Liver (tissue), 9 donors: ENCODE data around the gene DNAJC25. TPM values are rescaled to one million over a fixed set of nuclear protein-coding genes. Genes with fewer than 3 reads are reported as not detected.
A peak's percentile ranks its signal among the peaks of the same experiment; 100 is the strongest.

ENCODE experiments used
- DNase-seq: peaks from one replicate; pipeline ENCODE4 v3.0.0-alpha.2; 2017; ENCODE audit warnings: low spot score
- H3K27ac ChIP-seq, 2 donors: one replicate each; pipeline ENCODE4 v1.7.0; 2013; ENCODE audit warnings: inconsistent platforms in 2 of 2, low read length in 2 of 2, control low read depth in 1 of 2, low read depth in 1 of 2, mild to moderate bottlenecking in 1 of 2
- H3K27me3 ChIP-seq, 4 donors: one replicate each; pipeline versions ENCODE4 v1.6.1 to v1.7.0; 2013; ENCODE audit warnings: low read length in 3 of 4, inconsistent platforms in 1 of 4, mild to moderate bottlenecking in 1 of 4, moderate library complexity in 1 of 4; ENCODE audit not compliant: control insufficient read depth in 4 of 4, insufficient read depth in 4 of 4
- H3K36me3 ChIP-seq, 4 donors: one replicate each; pipeline versions ENCODE4 v1.6.1 to v1.7.0; 2013; ENCODE audit warnings: low read length in 3 of 4, mild to moderate bottlenecking in 3 of 4, low read depth in 1 of 4, moderate library complexity in 1 of 4; ENCODE audit not compliant: control insufficient read depth in 4 of 4, insufficient read depth in 3 of 4
- H3K4me1 ChIP-seq, 4 donors: one replicate each; pipeline versions ENCODE4 v1.6.1 to v1.7.0; 2013; ENCODE audit warnings: low read length in 3 of 4, mild to moderate bottlenecking in 3 of 4, moderate library complexity in 1 of 4; ENCODE audit not compliant: control insufficient read depth in 4 of 4, insufficient read depth in 4 of 4
- H3K4me3 ChIP-seq, 3 donors: one replicate each; pipeline versions ENCODE4 v1.6.1 to v1.7.0; 2013; ENCODE audit warnings: low read length in 3 of 3, control low read depth in 1 of 3, low read depth in 1 of 3, mild to moderate bottlenecking in 1 of 3
- H3K9ac ChIP-seq, 2 donors: one replicate each; pipeline ENCODE4 v1.7.0; 2013; ENCODE audit warnings: low read length in 2 of 2, mild to moderate bottlenecking in 2 of 2, moderate library complexity in 2 of 2, control low read depth in 1 of 2, low read depth in 1 of 2
- H3K9me3 ChIP-seq, 4 donors: one replicate each; pipeline versions ENCODE4 v1.6.1 to v1.7.0; 2013; ENCODE audit warnings: low read length in 3 of 4; ENCODE audit not compliant: control insufficient read depth in 4 of 4
- EGR1 ChIP-seq, 2 donors: IDR thresholded peaks; 2 replicates each; pipeline ENCODE4 v1.6.1; 2016 to 2018; ENCODE audit warnings: antibody characterized with exemption in 2 of 2, low read depth in 2 of 2
- FOXA1 ChIP-seq: IDR thresholded peaks from 2 replicates; pipeline ENCODE4 v1.6.1; 2016; ENCODE audit warnings: antibody characterized with exemption
- FOXA2 ChIP-seq: IDR thresholded peaks from 2 replicates; pipeline ENCODE4 v1.6.1; 2016; ENCODE audit warnings: antibody characterized with exemption
- GABPA ChIP-seq, 2 donors: IDR thresholded peaks in 1 of 2; conservative IDR thresholded peaks in 1 of 2; 2 replicates each; pipeline ENCODE4 v1.6.1; 2016; ENCODE audit warnings: antibody characterized with exemption in 2 of 2, mild to moderate bottlenecking in 1 of 2, moderate library complexity in 1 of 2
- HNF4A ChIP-seq, 2 donors: conservative IDR thresholded peaks; 2 replicates each; pipeline ENCODE4 v1.6.1; 2016; ENCODE audit warnings: antibody characterized with exemption in 2 of 2, mild to moderate bottlenecking in 2 of 2
- HNF4G ChIP-seq: IDR thresholded peaks from 2 replicates; pipeline ENCODE4 v1.6.1; 2016; ENCODE audit warnings: antibody characterized with exemption
- JUND ChIP-seq, 2 donors: IDR thresholded peaks; 2 replicates each; pipeline ENCODE4 v1.6.1; 2016; ENCODE audit warnings: antibody characterized with exemption in 2 of 2
- NR2F2 ChIP-seq: IDR thresholded peaks from 2 replicates; pipeline ENCODE4 v1.6.1; 2016; ENCODE audit warnings: antibody characterized with exemption
- RAD21 ChIP-seq, 2 donors: IDR thresholded peaks; 2 replicates each; pipeline ENCODE4 v1.6.1; 2016; ENCODE audit warnings: antibody characterized with exemption in 2 of 2, mild to moderate bottlenecking in 2 of 2
- RXRA ChIP-seq, 2 donors: IDR thresholded peaks; 2 replicates each; pipeline ENCODE4 v1.6.1; 2017 to 2018; ENCODE audit warnings: antibody characterized with exemption in 2 of 2, mild to moderate bottlenecking in 1 of 2
- SP1 ChIP-seq: IDR thresholded peaks from 2 replicates; pipeline ENCODE4 v1.6.1; 2018; ENCODE audit warnings: antibody characterized with exemption, mild to moderate bottlenecking
- TAF1 ChIP-seq: conservative IDR thresholded peaks from 2 replicates; pipeline ENCODE4 v1.6.1; 2016; ENCODE audit warnings: antibody characterized with exemption, mild to moderate bottlenecking
- YY1 ChIP-seq: IDR thresholded peaks from 2 replicates; pipeline ENCODE4 v1.6.1; 2016; ENCODE audit warnings: antibody characterized with exemption, mild to moderate bottlenecking
- WGBS: extraction: QIAGEN DNeasy Blood & Tissue Kit; methylation state at CpG from one replicate; pipeline ENCODE4 v1.1.7; 2013; 5-methylcytosine and 5-hydroxymethylcytosine counted together
- polyA plus RNA-seq, 2 donors: library from polyadenylated mRNA; stranded (reverse) in 1 of 2; unstranded in 1 of 2; fragments of 200-250 nt in 1 of 2; fragments of >200 nt in 1 of 2; fragmentation: Nextera tagmentation in 1 of 2; extraction: Ambion mirVana in 1 of 2; gene quantifications; one replicate each; pipeline versions ENCODE4 v1.2.1 to v1.2.3, GENCODE V29; 2013 to 2015
- total RNA-seq, 2 donors: library from RNA; depleted of rRNA; stranded (reverse); fragments of >200 nt; gene quantifications; one replicate each; pipeline ENCODE4 v1.2.3, GENCODE V29; 2014
- TF ChIP-seq, protein P1 (sequence below): IDR thresholded peaks from 2 replicates; pipeline ENCODE4 v1.6.1; 2016; ENCODE audit warnings: antibody characterized with exemption, mild to moderate bottlenecking
- TF ChIP-seq, protein P2 (sequence below): IDR thresholded peaks from 2 replicates; pipeline ENCODE4 v1.6.1; 2016; ENCODE audit warnings: antibody characterized with exemption
- TF ChIP-seq, protein P3 (sequence below): fragments of 150-350 bp; IDR thresholded peaks from 2 replicates; pipeline ENCODE4 v1.5.1; 2017; ENCODE audit warnings: improper control_type of control experiment, low read depth, low read length; ENCODE audit not compliant: missing input control
- TF ChIP-seq, protein P4 (sequence below): IDR thresholded peaks from 2 replicates; pipeline ENCODE4 v1.6.1; 2016; ENCODE audit warnings: antibody characterized with exemption
- TF ChIP-seq, protein P5 (sequence below): IDR thresholded peaks from 2 replicates; pipeline ENCODE4 v1.6.1; 2016; ENCODE audit warnings: antibody characterized with exemption
- donor health status: healthy.
- donor health status: healthy.
- donor health status: healthy.
- donor health status: healthy.
- donor health status: healthy.

Gene DNAJC25
- total and polyA plus RNA-seq, 4 donors = 9.3 to 17.8 (median 15.3) TPM

DNA sequence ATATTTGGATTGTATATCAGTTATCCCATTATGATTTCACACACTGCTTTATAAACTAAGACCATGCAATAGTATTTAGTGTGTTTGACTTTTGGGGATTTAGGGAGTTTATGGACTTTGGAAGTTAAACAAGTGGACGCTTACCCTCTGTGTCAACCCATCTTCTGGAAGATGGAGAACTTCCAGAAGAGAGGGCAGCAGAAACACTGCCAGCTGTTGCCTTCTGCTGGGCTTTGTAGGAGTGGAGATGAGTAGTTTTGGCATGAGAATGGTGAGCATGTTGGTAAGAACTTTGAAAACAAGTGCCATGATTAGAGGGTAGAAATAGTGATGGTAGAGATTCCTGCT lies 2.2 kb downstream of the DNAJC25 start (continued):
- TF ChIP-seq, protein P1, sequence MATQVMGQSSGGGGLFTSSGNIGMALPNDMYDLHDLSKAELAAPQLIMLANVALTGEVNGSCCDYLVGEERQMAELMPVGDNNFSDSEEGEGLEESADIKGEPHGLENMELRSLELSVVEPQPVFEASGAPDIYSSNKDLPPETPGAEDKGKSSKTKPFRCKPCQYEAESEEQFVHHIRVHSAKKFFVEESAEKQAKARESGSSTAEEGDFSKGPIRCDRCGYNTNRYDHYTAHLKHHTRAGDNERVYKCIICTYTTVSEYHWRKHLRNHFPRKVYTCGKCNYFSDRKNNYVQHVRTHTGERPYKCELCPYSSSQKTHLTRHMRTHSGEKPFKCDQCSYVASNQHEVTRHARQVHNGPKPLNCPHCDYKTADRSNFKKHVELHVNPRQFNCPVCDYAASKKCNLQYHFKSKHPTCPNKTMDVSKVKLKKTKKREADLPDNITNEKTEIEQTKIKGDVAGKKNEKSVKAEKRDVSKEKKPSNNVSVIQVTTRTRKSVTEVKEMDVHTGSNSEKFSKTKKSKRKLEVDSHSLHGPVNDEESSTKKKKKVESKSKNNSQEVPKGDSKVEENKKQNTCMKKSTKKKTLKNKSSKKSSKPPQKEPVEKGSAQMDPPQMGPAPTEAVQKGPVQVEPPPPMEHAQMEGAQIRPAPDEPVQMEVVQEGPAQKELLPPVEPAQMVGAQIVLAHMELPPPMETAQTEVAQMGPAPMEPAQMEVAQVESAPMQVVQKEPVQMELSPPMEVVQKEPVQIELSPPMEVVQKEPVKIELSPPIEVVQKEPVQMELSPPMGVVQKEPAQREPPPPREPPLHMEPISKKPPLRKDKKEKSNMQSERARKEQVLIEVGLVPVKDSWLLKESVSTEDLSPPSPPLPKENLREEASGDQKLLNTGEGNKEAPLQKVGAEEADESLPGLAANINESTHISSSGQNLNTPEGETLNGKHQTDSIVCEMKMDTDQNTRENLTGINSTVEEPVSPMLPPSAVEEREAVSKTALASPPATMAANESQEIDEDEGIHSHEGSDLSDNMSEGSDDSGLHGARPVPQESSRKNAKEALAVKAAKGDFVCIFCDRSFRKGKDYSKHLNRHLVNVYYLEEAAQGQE = peak; percentile 32
- no peak for TF ChIP-seq NR2F2

DNA sequence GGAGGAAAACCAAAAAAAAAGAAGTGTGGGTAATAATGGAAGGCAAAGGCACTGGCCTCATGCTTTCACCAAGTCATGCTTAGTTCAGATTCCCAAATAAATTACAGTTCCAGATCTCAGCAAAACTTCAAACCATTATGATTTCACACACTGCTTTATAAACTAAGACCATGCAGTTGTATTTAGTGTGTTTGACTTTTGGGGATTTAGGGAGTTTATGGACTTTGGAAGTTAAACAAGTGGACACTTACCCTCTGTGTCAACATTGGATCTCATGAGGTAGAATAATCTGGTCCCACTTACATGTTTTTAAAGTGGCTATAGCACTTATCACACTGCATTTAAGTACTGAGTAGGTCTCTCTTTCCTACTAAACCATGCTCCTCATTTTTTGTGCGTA lies 3.7 kb downstream of the DNAJC25 start:
- peak overlapping the region in 1 of 3 donors; percentile 86 for H3K4me3 ChIP-seq
- peaks cover 10 to 76% (median 44%) of the 10 kb centered on the region in 4 donors for H3K4me1 ChIP-seq
- H3K36me3 ChIP-seq = no peaks in the 10 kb centered on the region
- 38% methylated on average over 1 of the region's 1 CpG for WGBS
- H3K27me3 ChIP-seq = no peaks in the 10 kb centered on the region
- DNase-seq = no peak
- peak overlapping the region; percentile 71 to 96 for H3K27ac ChIP-seq
- no peak overlapping the region for H3K9ac ChIP-seq
- TF ChIP-seq RAD21 (IDR thresholded peaks at IDR 0.05) (peak; percentile 30 to 40), HNF4A (conservative IDR thresholded peaks at IDR 0.05) (peak; percentile 93 to 94), YY1 (peak; percentile 29), GABPA (IDR thresholded peaks at IDR 0.05 in 1 of 2, conservative IDR thresholded peaks at IDR 0.05 in 1 of 2) (no peak), JUND (IDR thresholded peaks at IDR 0.05) (no peak), NR2F2 (no peak), RXRA (IDR thresholded peaks at IDR 0.05) (peak; percentile 68 to 78), TAF1 (no peak), SP1 (peak; percentile 75), FOXA2 (peak; percentile 97), EGR1 (IDR thresholded peaks at IDR 0.05; ENCODE audit: low read depth in 2 of 2) (no peak), HNF4G (peak; percentile 73), FOXA1 (peak; percentile 89)
- TF ChIP-seq, protein P2, sequence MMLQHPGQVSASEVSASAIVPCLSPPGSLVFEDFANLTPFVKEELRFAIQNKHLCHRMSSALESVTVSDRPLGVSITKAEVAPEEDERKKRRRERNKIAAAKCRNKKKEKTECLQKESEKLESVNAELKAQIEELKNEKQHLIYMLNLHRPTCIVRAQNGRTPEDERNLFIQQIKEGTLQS = no peak
- TF ChIP-seq, protein P3, sequence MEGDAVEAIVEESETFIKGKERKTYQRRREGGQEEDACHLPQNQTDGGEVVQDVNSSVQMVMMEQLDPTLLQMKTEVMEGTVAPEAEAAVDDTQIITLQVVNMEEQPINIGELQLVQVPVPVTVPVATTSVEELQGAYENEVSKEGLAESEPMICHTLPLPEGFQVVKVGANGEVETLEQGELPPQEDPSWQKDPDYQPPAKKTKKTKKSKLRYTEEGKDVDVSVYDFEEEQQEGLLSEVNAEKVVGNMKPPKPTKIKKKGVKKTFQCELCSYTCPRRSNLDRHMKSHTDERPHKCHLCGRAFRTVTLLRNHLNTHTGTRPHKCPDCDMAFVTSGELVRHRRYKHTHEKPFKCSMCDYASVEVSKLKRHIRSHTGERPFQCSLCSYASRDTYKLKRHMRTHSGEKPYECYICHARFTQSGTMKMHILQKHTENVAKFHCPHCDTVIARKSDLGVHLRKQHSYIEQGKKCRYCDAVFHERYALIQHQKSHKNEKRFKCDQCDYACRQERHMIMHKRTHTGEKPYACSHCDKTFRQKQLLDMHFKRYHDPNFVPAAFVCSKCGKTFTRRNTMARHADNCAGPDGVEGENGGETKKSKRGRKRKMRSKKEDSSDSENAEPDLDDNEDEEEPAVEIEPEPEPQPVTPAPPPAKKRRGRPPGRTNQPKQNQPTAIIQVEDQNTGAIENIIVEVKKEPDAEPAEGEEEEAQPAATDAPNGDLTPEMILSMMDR = no peak
- TF ChIP-seq, protein P4, sequence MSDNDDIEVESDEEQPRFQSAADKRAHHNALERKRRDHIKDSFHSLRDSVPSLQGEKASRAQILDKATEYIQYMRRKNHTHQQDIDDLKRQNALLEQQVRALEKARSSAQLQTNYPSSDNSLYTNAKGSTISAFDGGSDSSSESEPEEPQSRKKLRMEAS = peak; percentile 69
- TF ChIP-seq, protein P5, sequence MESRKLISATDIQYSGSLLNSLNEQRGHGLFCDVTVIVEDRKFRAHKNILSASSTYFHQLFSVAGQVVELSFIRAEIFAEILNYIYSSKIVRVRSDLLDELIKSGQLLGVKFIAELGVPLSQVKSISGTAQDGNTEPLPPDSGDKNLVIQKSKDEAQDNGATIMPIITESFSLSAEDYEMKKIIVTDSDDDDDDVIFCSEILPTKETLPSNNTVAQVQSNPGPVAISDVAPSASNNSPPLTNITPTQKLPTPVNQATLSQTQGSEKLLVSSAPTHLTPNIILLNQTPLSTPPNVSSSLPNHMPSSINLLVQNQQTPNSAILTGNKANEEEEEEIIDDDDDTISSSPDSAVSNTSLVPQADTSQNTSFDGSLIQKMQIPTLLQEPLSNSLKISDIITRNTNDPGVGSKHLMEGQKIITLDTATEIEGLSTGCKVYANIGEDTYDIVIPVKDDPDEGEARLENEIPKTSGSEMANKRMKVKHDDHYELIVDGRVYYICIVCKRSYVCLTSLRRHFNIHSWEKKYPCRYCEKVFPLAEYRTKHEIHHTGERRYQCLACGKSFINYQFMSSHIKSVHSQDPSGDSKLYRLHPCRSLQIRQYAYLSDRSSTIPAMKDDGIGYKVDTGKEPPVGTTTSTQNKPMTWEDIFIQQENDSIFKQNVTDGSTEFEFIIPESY = no peak
- TF ChIP-seq, protein P1 = no peak
- no peaks in the 10 kb centered on the region for H3K9me3 ChIP-seq
